NCI-H2171 (cell line): ENCODE measurements around the gene COX7A2L.

Source experiments
- DNase-seq: peaks from one replicate; lab custom pipeline; 2025; lab: John Stamatoyannopoulos, UW

Gene COX7A2L

DNA sequence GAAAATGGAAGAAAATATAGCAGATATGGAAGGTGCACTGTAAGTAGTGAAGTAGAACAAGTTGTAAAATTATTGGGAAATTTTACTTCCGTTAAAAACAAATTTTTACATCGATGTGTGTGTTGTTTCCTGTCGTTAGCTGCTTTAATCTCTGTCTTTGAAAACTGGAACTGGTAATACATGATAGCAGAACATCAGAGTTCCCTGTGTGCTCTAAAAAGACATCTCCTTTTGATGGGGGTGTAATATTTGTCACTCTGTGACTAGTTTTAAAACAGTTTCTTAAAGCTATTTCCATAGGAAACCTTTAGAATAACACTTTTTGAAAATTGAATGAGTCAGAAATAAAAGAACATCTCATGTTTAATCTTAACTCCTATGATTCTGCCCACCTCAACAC lies 43.5 kb downstream of the COX7A2L start:
- DNase-seq = no peak

GRCh38 chr2:42316910-42317309 lies 44.1 kb downstream of the COX7A2L start:
- no peak for DNase-seq

DNA sequence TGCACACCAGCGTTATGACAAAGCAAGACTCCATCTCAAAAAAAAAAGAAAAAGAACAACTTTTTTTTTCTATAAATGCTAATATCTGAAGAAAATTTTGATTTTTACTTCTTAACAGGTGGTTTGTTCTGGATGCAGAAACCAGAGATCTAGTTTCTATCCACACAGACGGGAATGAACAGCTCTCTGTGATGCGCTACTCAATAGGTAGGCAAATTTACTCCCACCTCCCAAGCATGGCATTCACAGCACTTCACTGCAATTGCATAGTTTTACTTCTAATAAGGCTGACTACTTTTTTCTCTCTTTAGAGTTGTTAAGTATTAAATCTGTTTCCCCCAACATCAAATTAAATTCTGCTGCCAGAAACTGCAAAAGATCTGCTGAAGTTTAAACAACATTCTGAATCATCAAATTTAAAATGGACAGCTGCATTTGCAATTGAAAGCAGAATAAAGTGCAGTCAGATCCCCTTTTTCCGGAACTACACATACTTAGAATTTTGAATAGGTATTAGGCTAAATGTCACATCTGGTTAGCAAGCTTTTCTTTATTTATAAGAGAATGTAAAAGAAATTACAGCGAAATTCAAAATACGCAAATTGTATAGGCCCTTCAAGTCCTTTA lies 45.1 kb downstream of the COX7A2L start:
- no peak for DNase-seq

- DNase-seq = no peak
These were observed 46.0 kb downstream of the COX7A2L start for GRCh38 chr2:42314892-42315468.

- DNase-seq = no peak
These were observed 48.9 kb downstream of the COX7A2L start for GRCh38 chr2:42312106-42312505.

DNA sequence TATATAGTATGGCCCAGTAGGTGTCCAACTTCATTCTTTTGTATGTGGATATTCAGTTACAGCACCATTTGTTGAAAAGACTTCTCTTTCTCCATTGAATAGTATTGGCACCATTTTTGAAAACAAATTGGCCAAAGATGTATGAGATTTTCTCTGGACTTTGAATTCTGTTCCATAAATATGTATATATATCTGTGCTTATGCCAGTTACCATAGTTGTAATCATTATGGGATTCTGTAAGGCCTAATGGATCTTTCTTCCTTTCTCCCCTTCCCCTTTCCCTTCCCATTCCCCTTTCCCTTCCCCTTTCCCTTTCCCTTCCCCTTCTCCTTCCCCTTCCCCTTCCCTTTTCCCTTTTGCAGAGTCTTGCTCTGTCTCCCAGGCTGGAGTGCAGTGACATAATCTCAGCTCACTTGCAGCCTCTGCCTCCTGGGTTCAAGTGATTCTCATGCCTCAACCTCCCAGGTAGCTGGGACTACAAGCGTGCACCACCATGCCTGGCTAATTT lies 51.0 kb downstream of the COX7A2L start:
- DNase-seq = no peak

GRCh38 chr2:42309366-42309765 lies 51.7 kb downstream of the COX7A2L start:
- no peak for DNase-seq

- DNase-seq = no peak
These were observed 53.8 kb downstream of the COX7A2L start for GRCh38 chr2:42307180-42307579.

DNA sequence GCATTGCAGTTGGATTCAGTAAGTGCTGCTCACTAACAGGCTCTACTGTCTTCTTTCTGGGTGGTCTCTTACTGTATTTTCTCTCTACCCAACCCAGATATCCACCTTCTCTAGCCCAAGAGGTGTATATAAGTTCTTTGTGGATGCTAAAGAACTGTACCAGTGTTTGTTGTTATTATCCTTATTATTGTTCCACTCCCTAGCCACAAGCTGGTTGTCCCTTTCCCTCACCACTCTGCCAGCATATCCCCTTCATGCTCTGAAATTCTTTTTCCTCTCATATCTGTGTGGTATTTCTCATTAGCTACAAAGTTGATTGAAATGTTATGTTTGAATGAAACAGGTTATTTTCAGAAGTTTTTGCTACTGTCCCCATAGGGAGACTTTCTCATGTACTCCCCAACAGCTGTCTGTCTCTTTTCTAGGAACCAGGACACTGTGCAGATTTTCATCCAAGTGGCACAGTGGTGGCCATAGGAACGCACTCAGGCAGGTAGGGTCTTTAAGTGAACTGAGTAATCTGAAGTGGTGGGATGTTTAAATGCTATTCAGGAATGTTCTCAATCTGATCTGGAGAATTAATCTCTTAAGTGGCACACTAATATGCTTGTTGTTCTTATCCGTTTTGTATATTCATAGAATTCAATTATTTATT lies 56.8 kb downstream of the COX7A2L start:
- DNase-seq = no peak

GRCh38 chr2:42303252-42303651 lies 57.8 kb downstream of the COX7A2L start:
- no peak for DNase-seq

DNA sequence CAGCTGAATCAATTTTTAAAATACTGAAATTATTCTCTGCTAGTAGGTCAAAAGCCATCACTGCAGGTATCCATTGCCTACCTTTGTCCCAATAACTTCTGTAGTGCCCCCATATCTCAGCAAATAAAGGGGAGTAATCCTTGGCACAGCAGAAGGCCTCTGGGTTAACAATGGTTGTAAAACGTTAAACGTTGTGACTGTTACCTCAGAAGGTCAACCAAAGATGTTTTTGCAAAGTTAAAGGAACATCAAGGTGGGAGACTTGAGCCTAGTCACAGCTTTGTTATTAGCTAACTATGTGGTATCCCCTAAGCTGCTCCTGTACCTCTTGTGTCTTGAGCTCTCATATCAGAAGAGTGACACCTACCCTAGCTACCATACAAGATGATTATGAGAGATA lies 60.5 kb downstream of the COX7A2L start:
- DNase-seq = no peak
